SJSA1 (cell line): ENCODE measurements around the gene ATP6V0E2. TPM values are rescaled to one million over a fixed set of nuclear protein-coding genes. Genes with fewer than 3 reads are reported as not detected.
"Not testable (repeated sequence)": the region's sequence is repeated elsewhere in the genome, so short reads cannot be mapped to it uniquely, and the experiment has no call there.

Source experiments
- DNase-seq, 2 experiments: peaks; one replicate each; pipeline ENCODE4 v3.0.0-alpha.2; 2015 to 2020; ENCODE audit warnings: low spot score in 2 of 2, low read depth in 1 of 2
- H3K27ac ChIP-seq: fragments of 250-450 bp; sonication (Bioruptor Pico); 2 replicates; pipeline ENCODE4 v1.5.1; 2020; ENCODE audit warnings: mild to moderate bottlenecking, moderate library complexity
- H3K27me3 ChIP-seq: fragments of 250-450 bp; sonication (Bioruptor Pico); replicated peaks from 2 replicates; pipeline ENCODE4 v1.5.1; 2020; ENCODE audit warnings: mild to moderate bottlenecking, moderate library complexity
- H3K36me3 ChIP-seq: fragments of 250-450 bp; sonication (Bioruptor Pico); 2 replicates; pipeline ENCODE4 v1.5.1; 2020; ENCODE audit warnings: mild to moderate bottlenecking
- H3K4me1 ChIP-seq: fragments of 250-450 bp; sonication (Bioruptor Pico); replicated peaks from 2 replicates; pipeline ENCODE4 v1.6.1; 2021; ENCODE audit warnings: mild to moderate bottlenecking
- H3K4me3 ChIP-seq: fragments of 250-450 bp; sonication (Bioruptor Pico); 2 replicates; pipeline ENCODE4 v1.5.1; 2020; ENCODE audit warnings: mild to moderate bottlenecking
- H3K9me3 ChIP-seq: fragments of 250-450 bp; sonication (Bioruptor Pico); replicated peaks from 2 replicates; pipeline ENCODE4 v1.5.1; 2020; ENCODE audit warnings: mild to moderate bottlenecking
- total RNA-seq: library from RNA; depleted of rRNA; stranded (reverse); fragments of >200 nt; shearing (Covaris generic); gene quantifications from 2 replicates; pipeline ENCODE4 v1.2.3, GENCODE V29; 2014

Gene ATP6V0E2
- total RNA-seq, 1 experiment from 2014 or later = 2.1 TPM

GRCh38 chr7:149882248-149883047 lies 8.7 kb downstream of the ATP6V0E2 start:
- DNase-seq = no peak
- Histone ChIP-seq H3K27ac (no peak overlapping the region), H3K9me3 (no peaks in the 10 kb centered on the region), H3K27me3 (no peaks in the 10 kb centered on the region), H3K36me3 (no peaks in the 10 kb centered on the region), H3K4me3 (no peak overlapping the region), H3K4me1 (no peaks in the 10 kb centered on the region)

- Histone ChIP-seq H3K4me1 (no peaks in the 10 kb centered on the region), H3K36me3 (no peaks in the 10 kb centered on the region), H3K27me3 (no peaks in the 10 kb centered on the region), H3K27ac (no peak overlapping the region), H3K4me3 (no peak overlapping the region), H3K9me3 (no peaks in the 10 kb centered on the region)
- DNase-seq = no peak
Observed at GRCh38 chr7:149883048-149883438, 9.3 kb downstream of the ATP6V0E2 start.

GRCh38 chr7:149883452-149883861 lies 9.7 kb downstream of the ATP6V0E2 start:
- H3K4me1 ChIP-seq = no peaks in the 10 kb centered on the region
- DNase-seq = peak in 1 of 2 experiments; percentile 22
- no peaks in the 10 kb centered on the region for H3K27me3 ChIP-seq
- no peaks in the 10 kb centered on the region for H3K9me3 ChIP-seq
- H3K27ac ChIP-seq = no peak overlapping the region
- H3K36me3 ChIP-seq = no peaks in the 10 kb centered on the region
- H3K4me3 ChIP-seq = no peak overlapping the region

GRCh38 chr7:149884016-149884415 lies 10.2 kb downstream of the ATP6V0E2 start:
- Histone ChIP-seq H3K4me3 (no peak overlapping the region), H3K36me3 (no peaks in the 10 kb centered on the region), H3K4me1 (no peaks in the 10 kb centered on the region), H3K27ac (no peak overlapping the region), H3K9me3 (no peaks in the 10 kb centered on the region), H3K27me3 (no peaks in the 10 kb centered on the region)
- DNase-seq = no peak

GRCh38 chr7:149884541-149884940 lies 10.8 kb downstream of the ATP6V0E2 start:
- no peak overlapping the region for H3K27ac ChIP-seq
- no peak for DNase-seq
- H3K9me3 ChIP-seq = no peaks in the 10 kb centered on the region

GRCh38 chr7:149885191-149886017 lies 11.6 kb downstream of the ATP6V0E2 start:
- Histone ChIP-seq H3K4me3 (no peak overlapping the region), H3K27ac (no peak overlapping the region), H3K9me3 (no peaks in the 10 kb centered on the region), H3K27me3 (no peaks in the 10 kb centered on the region), H3K36me3 (no peaks in the 10 kb centered on the region), H3K4me1 (no peaks in the 10 kb centered on the region)
- no peak for DNase-seq

More at GRCh38 chr7:149884541-149884940, 10.8 kb downstream of the ATP6V0E2 start:
- H3K27me3 ChIP-seq = no peaks in the 10 kb centered on the region
- no peaks in the 10 kb centered on the region for H3K4me1 ChIP-seq
- H3K36me3 ChIP-seq = no peaks in the 10 kb centered on the region
- H3K4me3 ChIP-seq = no peak overlapping the region

- Histone ChIP-seq H3K27ac (no peak overlapping the region), H3K36me3 (no peaks in the 10 kb centered on the region), H3K4me1 (no peaks in the 10 kb centered on the region), H3K27me3 (no peaks in the 10 kb centered on the region), H3K9me3 (no peaks in the 10 kb centered on the region), H3K4me3 (no peak overlapping the region)
- no peak for DNase-seq
Observed at GRCh38 chr7:149886018-149886415, 12.2 kb downstream of the ATP6V0E2 start.

- H3K27ac ChIP-seq = no peak overlapping the region
- no peaks in the 10 kb centered on the region for H3K9me3 ChIP-seq
- H3K4me3 ChIP-seq = no peak overlapping the region
- H3K36me3 ChIP-seq = no peaks in the 10 kb centered on the region
- H3K27me3 ChIP-seq = no peaks in the 10 kb centered on the region
- no peak for DNase-seq
- H3K4me1 ChIP-seq = no peaks in the 10 kb centered on the region
Observed at GRCh38 chr7:149887311-149887710, 13.5 kb downstream of the ATP6V0E2 start.

- H3K36me3 ChIP-seq = not testable (repeated sequence)
Observed at GRCh38 chr7:149890715-149891114, 16.9 kb downstream of the ATP6V0E2 start.

GRCh38 chr7:149894957-149895356 lies 21.2 kb downstream of the ATP6V0E2 start:
- not testable (repeated sequence) for DNase-seq, H3K9me3 ChIP-seq, H3K36me3 ChIP-seq, H3K27ac ChIP-seq, H3K4me1 ChIP-seq, H3K4me3 ChIP-seq, H3K27me3 ChIP-seq

More at GRCh38 chr7:149890715-149891114, 16.9 kb downstream of the ATP6V0E2 start:
- not testable (repeated sequence) for H3K4me1 ChIP-seq, H3K27ac ChIP-seq, H3K9me3 ChIP-seq, H3K4me3 ChIP-seq, DNase-seq, H3K27me3 ChIP-seq

- not testable (repeated sequence) for H3K27me3 ChIP-seq, H3K27ac ChIP-seq, H3K9me3 ChIP-seq, H3K36me3 ChIP-seq, DNase-seq, H3K4me3 ChIP-seq, H3K4me1 ChIP-seq
Observed at GRCh38 chr7:149907776-149908376, 34.1 kb downstream of the ATP6V0E2 start.

- not testable (repeated sequence) for H3K4me1 ChIP-seq, DNase-seq
Observed at GRCh38 chr7:149910219-149910618, 36.5 kb downstream of the ATP6V0E2 start.

GRCh38 chr7:149912126-149912525 lies 38.4 kb downstream of the ATP6V0E2 start:
- H3K9me3 ChIP-seq, H3K27ac ChIP-seq, H3K27me3 ChIP-seq, H3K36me3 ChIP-seq, DNase-seq, H3K4me1 ChIP-seq, H3K4me3 ChIP-seq: not testable (repeated sequence)

More at GRCh38 chr7:149910219-149910618, 36.5 kb downstream of the ATP6V0E2 start:
- not testable (repeated sequence) for H3K36me3 ChIP-seq, H3K27ac ChIP-seq, H3K4me3 ChIP-seq, H3K9me3 ChIP-seq, H3K27me3 ChIP-seq

- H3K4me1 ChIP-seq, DNase-seq, H3K36me3 ChIP-seq, H3K4me3 ChIP-seq, H3K27me3 ChIP-seq, H3K9me3 ChIP-seq, H3K27ac ChIP-seq: not testable (repeated sequence)
Observed at GRCh38 chr7:149926414-149926813, 52.6 kb downstream of the ATP6V0E2 start.
